GM11168 (cell line): ENCODE measurements around the gene PDE9A.

ENCODE experiments used
- in situ Hi-C: fragments of 300-500 bp; cut with MboI; formaldehyde crosslinking; loops from one replicate; pipeline ENCODE4 v1.12.0; 2022; ENCODE audit warnings: low sequenced_read_pairs; ENCODE audit not compliant: unreplicated experiment

The PDE9A gene

DNA sequence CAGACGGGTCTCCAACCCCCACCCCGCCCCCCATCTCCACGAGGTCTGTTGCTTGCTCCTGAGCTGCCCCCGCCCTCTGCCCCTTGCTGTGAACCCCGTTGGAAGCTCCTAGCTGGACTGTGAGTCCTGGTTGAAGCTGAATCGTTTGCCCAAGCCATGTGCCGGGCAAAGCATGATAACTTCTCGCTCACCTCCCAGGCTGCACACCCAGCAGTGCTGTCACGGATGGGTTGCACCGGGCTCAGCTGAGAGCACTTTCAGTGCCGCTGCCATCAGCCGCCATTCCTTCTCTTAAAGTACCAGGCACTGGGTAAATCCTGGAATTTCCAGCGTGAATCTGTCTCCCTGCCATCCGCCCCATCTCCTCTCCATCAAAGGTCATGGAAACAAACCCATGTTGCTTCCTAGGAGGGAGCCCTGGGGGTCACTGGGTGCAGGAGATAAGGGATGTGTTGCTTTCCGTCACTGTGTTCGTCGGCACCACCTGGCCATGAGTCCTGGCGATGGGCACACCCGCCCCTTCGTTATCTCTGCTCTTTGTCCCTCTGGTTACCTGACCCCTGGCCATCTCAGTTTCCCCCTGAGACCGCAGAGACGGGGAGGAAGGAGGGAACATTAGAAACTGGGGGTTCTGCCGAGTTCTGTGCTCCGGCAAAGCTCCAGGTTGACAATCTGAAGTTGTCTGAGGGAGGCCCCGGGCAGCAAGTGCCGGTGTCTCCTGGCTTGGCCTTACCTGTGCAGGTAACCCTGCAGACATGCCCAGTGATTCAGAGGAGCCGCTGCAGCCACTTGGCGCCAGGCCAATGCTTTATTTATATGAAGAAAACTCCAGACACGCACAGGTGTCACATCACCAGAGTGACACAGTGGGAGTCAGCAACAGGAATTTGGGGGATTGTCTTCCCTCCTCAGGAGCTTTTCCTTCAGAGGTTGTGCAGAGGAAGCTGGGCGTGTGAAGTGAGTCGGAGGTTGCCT is 2.7 kb downstream of the PDE9A start:
- in situ Hi-C loops: no loop called here

DNA sequence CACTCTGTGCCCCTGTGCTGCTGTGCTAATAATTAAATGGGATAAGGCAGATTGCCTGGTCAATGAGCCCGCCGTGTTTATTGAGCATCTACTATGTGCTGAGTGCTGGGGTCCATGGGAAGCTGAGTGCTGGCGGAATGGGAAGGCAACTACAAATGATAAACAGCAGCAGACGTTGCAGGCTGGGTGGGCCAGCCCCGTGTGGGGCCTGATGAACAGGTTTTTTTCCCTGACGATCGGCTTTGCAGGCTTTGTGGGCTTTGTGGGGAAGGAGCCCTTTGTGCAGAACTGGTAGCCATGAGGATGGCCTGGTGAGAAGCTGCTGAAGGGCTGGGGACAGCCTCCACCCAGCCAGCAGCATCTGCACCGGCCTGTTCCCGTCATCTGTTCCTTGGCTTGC is 3.5 kb downstream of the PDE9A start:
- in situ Hi-C loops: no loop called here

DNA sequence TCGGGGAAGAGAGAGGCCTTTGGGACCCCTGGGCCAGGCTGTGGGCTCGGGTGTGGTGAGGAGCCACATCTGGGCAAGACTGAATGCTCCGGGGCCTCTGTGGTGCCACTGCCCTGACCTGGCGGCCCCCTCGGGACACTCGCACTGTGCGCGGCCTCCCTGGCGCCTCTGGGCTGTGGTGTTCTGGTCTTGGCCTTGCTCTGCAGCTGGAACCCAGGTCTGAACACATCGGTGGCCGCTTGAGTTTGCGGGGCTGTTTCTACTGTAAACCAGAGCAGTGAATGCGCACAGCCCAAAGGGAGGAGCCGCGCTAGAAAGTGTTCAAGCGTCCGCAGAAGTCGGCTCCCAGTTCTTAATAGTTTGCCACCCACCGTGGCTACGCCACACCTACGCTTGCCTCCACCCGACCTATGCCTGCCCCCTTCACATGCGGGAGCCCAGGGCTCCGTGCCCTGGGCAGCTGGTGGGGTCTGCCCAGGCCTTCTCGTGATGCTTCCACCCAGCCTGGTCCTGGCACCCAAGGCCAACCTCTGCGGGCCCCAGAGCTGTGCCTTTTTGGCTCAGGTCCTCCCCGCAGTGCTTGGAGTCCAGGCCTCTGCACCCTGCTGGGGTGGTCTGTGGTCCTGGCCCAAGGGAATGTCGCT is 4.4 kb downstream of the PDE9A start:
- in situ Hi-C loops: no loop called here

DNA sequence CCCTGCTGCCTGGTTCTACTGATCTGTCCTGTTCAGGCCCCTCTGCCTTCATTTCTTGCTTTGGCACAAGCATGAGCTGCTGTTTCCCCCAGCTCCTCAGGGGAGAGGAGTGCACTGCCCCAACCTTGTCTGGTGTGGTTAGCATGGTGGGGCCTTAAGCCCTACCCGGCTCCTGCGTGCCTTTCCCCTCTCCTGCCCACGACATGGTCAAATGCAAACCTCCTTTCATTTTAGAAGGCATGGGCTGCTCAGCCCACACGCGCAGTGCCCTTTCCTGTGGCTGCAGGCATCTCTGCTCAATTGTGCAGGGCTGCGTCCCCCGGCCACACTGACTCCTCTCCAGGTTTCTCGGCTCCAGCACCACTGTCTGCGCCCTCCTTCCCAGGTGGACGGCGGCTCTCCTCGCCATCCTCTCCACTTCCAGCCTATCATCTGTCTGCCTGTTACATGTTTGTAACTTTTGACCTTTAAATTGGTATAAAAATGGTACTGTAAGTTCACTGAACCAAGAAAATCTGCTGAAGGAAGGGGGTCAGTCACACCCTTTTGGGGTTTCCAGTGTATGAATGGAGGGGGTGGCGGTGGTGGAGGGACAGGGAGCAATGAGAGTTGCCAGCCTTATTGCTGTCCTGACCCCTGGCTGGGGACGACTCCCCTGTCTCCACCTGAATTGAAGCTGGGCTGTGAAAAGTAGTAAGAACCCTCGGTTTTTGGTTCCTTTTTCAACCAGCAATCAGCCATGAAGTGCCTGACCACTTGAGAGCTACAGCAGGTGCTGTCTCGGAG is 5.1 kb downstream of the PDE9A start:
- in situ Hi-C loops: no loop called here

DNA sequence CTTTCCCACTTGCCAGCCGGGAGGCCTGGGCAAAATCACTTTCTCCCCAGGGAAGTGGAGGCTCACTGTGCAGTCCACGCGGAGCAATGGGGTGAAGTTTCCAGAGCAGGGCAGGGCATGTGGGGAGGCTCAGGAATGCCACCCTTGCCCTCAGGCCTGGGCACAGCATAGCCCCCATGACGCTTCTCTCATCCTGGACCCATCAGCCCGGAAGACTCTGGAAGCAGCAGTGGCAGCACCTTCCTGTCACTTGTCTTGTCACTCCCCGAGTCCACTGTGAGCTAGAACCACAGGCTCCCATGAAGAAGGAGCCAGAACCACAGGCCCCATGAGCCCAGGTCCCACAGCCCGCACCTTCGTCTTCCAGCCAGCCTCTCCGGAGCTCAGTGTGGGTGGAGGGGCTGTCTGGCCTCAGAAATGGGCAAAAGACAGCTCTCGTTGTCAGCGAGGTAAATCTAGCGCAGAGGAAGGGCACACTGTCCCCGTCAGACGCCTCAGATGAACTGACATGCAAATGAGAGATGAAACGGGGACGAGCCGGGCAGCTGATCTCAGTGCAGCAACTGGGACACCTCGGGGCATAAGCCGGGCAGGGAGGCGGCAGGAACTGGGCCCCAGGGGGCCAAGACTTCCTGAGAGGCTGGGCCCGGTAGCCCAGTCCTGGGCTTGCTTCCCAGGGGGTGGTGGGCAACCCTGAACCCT is 6.1 kb downstream of the PDE9A start:
- in situ Hi-C loops: no loop called here

DNA sequence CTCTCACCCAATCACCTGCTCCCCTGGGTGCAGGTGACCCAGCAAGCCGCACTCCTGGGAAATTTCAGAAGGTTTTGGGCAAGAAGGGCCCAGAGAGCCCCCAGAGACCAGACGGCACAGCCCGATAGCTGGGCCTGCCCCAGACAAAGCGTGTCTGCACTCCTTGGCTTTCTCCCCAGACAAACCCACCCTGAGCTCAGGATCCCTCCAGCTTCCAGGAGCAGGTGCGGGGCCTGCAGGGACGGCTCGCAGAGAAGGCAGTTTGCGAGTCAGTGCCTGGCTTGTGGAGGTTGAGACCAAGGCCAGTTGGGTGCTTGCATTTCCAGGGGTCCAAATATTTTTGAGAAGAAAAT is 6.7 kb downstream of the PDE9A start:
- in situ Hi-C loops: no loop called here

DNA sequence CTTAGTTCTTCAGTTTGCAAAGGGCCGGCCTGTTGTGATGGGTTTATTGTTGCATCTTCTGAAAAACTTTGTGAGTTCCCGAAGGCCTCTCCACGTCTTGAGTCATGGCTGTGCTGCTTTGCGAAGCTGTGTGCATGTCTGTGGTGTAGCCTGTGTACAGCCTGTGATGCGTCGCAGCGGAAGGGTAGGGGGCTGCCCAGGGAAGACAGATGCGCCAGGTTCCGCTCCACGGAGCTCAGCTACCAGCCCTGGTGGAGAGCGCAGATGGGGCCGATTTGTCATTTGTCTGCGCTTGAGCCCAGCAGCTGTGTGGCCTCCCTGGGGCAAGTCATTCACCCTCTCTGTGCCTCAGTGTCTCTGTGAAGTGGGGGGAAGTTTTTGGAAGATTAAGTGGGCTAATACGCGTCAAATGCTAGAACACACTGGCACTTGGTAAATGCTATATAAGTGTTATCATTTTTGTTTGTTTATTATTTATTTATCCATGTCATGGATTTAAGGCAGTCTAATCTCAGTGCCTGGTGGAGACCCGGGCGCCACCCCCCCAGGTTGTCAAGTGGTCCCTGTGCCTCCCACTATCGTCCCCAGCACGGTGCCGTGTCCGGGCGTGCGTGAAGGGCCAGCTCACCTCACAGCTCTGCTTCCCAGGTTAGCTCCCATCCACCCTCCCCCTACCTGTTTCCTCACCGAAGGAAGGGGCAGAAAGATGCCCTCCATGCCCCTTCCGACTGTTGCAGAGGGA is 8.4 kb downstream of the PDE9A start:
- in situ Hi-C loops: no loop called here

DNA sequence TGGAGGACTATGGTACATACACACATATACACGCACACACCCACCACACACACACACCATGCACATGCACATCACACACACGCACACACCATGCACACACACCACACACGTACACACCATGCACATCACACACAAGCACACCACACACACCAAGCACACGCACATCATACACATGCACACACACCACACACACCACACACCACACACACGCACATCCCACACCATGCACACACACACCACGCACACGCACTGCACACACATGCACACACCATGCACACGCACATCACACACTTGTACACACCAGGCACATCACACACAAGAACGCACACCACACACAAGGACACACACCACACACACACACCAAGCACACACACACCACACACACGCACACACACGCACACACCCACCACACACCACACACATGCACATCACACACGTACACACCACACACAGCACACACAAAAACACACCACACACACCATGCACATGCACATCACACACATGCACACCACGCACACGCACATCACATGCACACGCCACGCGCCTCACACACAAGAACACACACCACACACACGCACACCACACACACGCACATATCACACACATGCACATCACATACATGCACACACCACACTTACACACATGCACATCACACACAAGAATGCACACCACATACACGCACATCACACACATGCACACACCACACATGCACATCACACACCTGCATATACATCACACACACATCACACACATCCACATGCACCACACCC is 9.2 kb downstream of the PDE9A start:
- in situ Hi-C loops: no loop called here

DNA sequence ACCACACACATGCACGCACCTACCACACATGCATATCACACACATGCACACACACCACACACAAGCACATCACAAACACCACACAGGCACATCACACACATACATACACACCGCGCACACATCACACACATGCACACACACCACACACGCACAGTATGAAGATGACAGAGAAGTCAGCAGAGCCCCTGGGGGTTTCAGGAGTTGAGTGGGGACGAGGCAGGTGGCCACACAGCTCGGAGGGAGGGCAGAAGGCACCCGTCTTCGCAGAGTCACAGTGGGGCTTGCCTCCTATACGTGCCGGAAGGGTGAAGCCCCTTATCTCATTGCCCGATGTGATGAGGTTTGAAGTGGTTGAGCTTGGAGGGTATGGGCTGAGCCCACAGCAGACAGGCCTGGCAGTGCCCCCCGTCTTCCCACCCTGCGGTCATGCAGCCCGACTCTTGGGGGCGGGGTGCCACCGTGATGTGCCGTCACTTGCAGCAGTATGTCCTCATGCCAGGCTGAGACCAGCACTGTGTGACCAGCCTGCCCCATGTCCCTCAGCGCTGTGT is 9.9 kb downstream of the PDE9A start:
- in situ Hi-C loops: no loop called here

DNA sequence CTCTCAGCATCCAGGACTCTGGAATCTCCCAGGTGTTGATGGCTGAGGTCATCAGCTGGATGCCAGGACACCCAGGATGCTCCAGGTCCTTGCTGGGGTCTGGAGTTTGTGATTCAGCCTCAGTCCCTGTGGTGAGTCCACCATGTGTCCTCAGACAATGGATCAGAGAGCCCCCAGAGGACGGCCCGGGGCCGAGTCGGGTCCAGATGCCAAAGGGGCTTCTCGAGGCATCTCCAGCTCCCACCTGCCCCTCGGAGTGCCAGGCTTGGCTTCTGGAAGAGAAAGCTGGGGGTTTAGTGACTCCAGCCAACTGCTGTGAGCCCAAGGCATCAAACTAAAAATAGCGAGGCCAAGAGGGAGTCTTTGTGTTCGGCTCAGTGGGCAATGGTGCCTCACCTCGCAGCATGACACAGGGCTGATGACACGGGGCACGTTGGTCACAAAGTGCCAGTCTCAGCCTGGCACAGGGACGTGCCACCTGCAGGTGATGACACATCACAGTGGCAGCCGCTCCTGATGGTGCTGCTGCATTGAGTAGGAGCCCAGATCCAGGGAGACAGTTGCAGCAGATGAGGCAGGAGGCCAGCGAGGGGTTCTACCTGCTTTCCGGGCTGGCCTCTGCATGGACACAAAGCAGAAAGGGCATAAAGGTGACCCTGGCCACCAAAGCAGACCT is 10.6 kb downstream of the PDE9A start:
- in situ Hi-C loops: no loop called here

DNA sequence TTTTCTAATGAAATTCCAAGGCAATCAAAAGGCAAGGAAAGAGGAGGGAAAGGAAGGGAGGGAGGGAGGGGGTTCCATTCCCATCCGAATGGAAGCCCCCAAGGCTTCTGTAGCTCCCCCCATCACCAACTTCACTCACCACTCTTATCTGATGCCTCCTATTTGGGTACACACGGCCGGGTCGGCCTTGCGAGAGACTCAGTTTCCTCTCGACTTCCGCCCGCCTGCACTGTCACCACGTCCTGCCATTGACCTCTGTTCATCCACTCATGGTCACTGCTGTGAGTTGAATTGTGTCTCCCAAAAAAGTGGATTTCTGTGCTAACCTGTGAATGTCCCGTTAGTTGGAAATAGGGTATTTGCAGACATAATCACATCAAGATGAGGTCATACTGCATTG is 11.2 kb downstream of the PDE9A start:
- in situ Hi-C loops: no loop called here

DNA sequence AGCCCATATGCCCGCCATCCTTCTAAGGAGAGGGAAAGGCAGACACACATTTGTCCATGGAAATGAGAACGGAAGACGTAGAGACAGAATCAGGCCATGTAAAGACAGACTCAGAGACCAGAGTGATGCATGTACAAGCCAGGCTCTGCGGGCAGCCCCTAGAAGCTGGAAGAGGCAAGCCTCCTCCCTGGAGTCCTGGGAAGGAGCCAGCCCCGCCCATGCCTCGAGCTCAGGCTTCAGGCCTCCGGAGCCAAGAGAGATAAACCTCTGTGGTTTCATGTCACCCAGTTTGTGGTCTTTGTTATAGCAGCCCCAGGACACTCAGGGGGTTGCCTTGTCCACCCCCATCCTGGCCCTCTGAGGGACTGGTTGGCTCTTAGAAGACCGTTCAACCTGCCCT is 11.6 kb downstream of the PDE9A start:
- in situ Hi-C loops: no loop called here

DNA sequence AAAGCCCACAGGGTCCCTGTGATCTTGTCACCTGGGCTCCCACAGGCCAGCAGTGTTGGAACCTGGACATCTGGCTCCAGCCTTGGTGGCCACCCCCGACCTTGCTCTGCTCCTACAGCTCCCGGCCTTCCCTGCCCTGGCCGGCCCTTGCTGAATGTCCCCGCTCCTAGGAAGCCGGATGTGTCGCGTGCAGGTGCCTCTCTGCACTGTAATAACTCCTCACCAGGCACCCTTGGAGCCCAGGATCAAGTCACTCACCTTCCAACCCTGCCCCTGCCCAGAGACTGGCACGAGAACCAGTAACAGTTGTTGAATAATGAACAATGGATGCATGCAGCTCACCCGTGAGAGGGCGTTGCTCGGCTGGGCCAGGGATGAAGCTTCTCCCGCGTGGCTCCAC is 12.1 kb downstream of the PDE9A start:
- in situ Hi-C loops: no loop called here

DNA sequence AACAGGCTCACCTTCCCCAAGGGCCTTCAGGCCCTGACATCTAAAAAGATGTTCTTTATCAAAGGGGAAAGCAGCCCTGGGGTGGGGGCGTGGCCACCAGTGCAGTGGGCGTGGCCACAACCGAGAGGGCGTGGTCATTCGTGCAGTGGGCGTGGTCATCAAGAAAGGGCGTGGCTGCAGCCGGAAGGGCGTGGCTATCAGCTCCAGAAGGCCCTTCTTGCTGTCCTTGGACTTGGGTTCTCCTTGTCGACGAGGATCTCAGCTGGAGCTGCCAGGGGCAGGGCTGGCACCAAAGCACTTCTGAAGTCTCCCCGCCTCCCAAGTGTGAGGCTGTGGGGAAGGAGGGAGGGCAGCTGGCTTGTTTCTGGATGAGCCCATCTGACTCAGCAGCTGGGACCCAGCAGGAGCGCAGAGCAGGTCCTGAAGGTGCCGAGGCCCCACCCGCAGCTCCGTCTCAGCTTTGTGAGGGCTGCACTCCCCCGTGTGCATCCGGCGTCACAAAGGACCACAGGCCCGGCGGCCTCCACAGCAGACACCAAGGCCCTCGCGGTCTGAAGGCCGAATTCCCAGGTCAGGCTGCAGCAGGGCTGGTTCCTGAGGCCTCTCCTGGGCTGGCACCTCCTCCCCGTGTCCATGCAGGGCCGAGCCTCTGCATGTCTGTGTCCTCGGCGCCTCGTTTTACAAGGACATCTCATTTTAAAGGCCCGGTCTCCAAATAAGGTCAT is 12.8 kb downstream of the PDE9A start:
- in situ Hi-C loops: no loop called here

DNA sequence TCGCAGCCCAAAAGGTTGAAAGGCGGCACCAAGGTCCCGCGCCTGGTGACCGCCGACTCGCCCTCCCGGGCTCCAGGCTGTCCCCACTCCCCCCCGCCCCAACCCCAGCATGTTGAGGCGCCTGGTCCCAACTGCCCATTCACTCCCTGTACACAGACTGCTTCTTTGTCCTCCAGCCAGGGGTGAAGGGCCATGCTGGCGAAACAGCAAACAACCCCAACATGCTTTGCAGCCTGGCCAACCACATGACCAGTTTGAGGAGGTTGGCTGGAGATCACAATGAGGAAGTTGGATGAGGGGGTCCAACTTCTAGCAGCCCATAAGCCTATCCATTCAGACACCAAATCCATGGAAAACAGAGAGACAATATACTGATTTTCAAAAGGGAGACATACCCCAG is 13.5 kb downstream of the PDE9A start:
- in situ Hi-C loops: no loop called here

DNA sequence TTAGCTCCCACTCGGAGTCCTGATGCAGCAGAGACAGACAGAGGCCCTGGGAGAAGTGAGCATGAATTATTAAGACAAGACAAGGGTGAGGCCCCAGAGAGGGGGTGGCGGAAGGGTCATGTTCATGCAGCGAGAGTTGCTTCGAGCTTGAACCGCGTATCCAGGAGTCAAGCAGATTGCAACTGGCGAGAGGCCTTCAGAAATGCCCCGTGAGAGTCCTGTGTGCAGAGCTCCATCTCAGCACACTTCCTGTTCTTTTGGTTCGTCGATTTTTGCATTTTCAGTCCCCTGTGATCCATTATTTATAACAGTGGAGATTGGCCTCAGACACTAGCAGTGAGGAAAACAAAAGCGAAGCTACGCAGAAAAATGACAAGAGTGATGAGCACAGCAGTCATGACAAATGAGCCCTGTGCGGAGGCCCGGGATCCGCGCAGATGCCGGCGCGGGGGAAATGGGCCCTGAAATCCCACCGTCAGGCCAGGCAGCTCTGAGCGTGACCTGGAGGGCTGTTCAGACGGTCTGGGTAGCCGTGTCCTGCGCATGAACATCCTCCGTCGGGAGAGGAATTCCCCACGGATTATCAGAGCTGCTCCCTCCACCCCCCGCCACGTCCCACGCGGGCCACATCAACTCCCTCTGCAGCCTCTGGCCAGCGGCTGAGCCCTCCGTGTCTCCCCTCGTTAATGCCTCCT is 15.0 kb downstream of the PDE9A start:
- in situ Hi-C loops: no loop called here

DNA sequence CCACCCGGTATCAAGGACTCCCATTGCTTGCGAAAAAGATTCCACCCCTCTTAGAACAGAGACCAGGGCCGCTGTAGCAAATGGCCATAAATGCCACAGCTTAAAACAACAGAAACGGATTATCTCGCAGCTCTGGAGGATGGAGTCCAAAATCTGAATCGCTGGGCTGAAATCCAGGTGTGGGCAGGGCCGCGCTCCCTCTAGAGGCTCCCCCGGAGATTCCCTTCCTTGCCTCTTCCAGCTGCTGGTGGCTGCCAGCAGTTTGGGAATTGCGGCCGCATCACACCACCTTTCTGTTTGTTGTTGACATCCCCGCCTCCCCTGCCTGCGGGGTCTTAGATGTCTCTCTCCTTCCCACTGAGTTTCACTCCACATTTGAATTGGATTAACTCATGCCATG is 15.6 kb downstream of the PDE9A start:
- in situ Hi-C loops: no loop called here
